Stimulated activated naive CD8-positive, alpha-beta T cell treated with anti-CD3 and anti-CD28 coated beads, Interleukin-15, Interleukin-2, amounts not matched to agents 100 ng/mL and 50 ng/mL, for 24 hours (primary cell): ENCODE results near the gene CWC25.
A peak's percentile ranks its signal among the peaks of the same experiment; 100 is the strongest.

ENCODE experiments used
- H3K27ac Mint-ChIP-seq: one replicate; pipeline ENCODE4 v1.8.0; 2021; ENCODE audit warnings: mild to moderate bottlenecking, mixed read lengths
- H3K27me3 Mint-ChIP-seq: one replicate; pipeline ENCODE4 v1.8.0; 2021; ENCODE audit warnings: mixed read lengths
- H3K36me3 Mint-ChIP-seq: one replicate; pipeline ENCODE4 v1.8.0; 2021; ENCODE audit warnings: low read depth, mixed read lengths
- H3K4me1 Mint-ChIP-seq: one replicate; pipeline ENCODE4 v1.8.0; 2021; ENCODE audit warnings: low read depth, mixed read lengths
- H3K4me3 Mint-ChIP-seq: one replicate; pipeline ENCODE4 v1.8.0; 2021; ENCODE audit warnings: mild to moderate bottlenecking, mixed read lengths
- H3K9me3 Mint-ChIP-seq: one replicate; pipeline ENCODE4 v1.8.0; 2021; ENCODE audit warnings: mixed read lengths

The CWC25 gene

GRCh38 chr17:38777641-38778250, 47.4 kb downstream of the CWC25 start:
- Mint-ChIP-seq H3K27me3 (no peaks in the 10 kb centered on the region), H3K4me1 (no peaks in the 10 kb centered on the region), H3K27ac (no peak overlapping the region), H3K36me3 (peaks cover 54% of the 10 kb centered on the region), H3K4me3 (no peak overlapping the region), H3K9me3 (no peaks in the 10 kb centered on the region)

DNA sequence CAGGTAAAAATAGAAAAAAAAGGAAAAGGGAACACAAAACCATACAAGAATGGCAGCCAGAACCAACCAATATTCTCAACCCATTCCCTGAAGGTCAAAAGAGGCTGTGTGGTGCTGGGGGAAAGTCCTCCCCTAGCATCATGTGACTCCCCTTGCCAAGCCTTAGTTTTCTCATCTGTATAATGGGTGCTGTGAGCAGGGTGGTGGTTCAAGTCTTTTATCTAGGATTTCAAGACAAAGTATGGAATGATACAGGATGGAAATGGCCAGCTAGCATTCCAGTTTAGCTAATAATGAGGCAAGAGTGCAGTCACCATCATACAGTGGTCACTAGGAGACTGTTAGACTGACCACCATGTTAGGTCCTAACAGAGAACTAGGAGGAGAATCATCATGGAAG, 51.9 kb downstream of the CWC25 start:
- H3K27ac Mint-ChIP-seq = no peak overlapping the region
- H3K4me3 Mint-ChIP-seq = no peak overlapping the region
- H3K36me3 Mint-ChIP-seq = peaks cover 59% of the 10 kb centered on the region
- H3K9me3 Mint-ChIP-seq = no peaks in the 10 kb centered on the region
- no peaks in the 10 kb centered on the region for H3K4me1 Mint-ChIP-seq
- no peaks in the 10 kb centered on the region for H3K27me3 Mint-ChIP-seq

DNA sequence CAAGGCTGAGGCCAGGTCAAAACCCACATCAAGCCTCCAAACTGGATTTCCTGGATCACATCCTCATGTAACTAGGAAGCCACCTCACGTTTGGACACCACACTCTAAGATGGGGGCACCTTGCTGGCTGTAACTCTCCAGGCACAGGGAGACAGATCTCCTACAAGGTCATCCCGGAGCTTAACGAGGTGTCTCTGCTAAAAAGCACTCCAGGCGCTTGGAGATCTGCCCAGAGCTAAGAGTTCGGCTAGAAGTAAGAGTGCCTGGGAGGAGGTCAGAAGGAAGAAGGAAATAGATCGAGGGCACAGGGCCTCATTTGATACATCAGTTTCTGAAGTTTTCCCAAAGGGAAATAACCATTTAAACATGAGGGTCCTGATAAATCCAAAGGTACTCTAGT, 56.7 kb downstream of the CWC25 start:
- H3K4me3 Mint-ChIP-seq = no peak overlapping the region
- no peaks in the 10 kb centered on the region for H3K9me3 Mint-ChIP-seq
- H3K36me3 Mint-ChIP-seq = peaks cover 78% of the 10 kb centered on the region
- H3K27ac Mint-ChIP-seq = no peak overlapping the region
- H3K27me3 Mint-ChIP-seq = no peaks in the 10 kb centered on the region
- H3K4me1 Mint-ChIP-seq = no peaks in the 10 kb centered on the region

- Mint-ChIP-seq H3K27me3 (no peaks in the 10 kb centered on the region), H3K4me3 (no peak overlapping the region), H3K27ac (no peak overlapping the region), H3K36me3 (peaks cover 80% of the 10 kb centered on the region), H3K9me3 (no peaks in the 10 kb centered on the region), H3K4me1 (no peaks in the 10 kb centered on the region)
Measured at GRCh38 chr17:38766341-38766740, 58.8 kb downstream of the CWC25 start.

GRCh38 chr17:38762231-38762630, 62.9 kb downstream of the CWC25 start:
- Mint-ChIP-seq H3K4me3 (no peak overlapping the region), H3K27ac (no peak overlapping the region), H3K9me3 (no peaks in the 10 kb centered on the region), H3K4me1 (peaks cover 3% of the 10 kb centered on the region), H3K27me3 (no peaks in the 10 kb centered on the region), H3K36me3 (peaks cover 77% of the 10 kb centered on the region)

DNA sequence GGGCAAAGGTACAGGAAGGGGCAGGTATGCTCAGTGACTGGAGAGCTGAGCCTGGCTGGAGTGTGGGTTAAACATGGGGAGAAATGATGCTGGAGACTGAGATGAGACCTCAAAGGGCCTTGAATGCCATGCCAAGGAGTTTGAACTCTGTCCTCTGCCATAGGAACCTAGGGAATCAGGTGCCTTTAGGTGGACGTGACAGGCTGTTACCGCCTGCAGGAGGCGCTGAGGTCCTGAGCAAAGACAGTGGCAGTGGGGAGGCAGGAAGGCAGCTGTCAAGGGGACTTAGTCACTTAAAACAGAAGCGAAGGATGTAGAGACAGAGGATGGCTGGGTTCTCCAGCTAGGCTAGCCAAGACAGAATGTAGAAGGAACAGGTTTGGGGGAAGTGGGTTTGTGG, 63.5 kb downstream of the CWC25 start:
- Mint-ChIP-seq H3K4me3 (no peak overlapping the region), H3K27ac (peak overlapping the region; percentile 62), H3K27me3 (no peaks in the 10 kb centered on the region), H3K9me3 (no peaks in the 10 kb centered on the region), H3K4me1 (peaks cover 3% of the 10 kb centered on the region), H3K36me3 (peaks cover 71% of the 10 kb centered on the region)

DNA sequence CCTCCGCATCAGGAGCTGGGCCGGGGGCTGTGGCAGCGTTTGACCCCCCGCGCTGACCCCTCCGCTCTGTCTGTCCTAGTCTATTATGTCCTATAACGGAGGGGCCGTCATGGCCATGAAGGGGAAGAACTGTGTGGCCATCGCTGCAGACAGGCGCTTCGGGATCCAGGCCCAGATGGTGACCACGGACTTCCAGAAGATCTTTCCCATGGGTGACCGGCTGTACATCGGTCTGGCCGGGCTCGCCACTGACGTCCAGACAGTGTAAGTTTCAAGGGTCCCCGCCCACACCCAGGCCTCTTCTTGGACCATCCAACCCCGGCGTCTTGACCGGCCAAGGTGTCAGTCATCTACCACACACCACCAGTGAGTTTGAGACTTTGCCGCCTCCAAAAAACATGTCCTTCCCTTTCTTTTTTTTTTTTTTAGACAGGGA, 72.0 kb downstream of the CWC25 start:
- Mint-ChIP-seq H3K27ac (peak overlapping the region; percentile 99), H3K27me3 (peaks cover 25% of the 10 kb centered on the region), H3K36me3 (peaks cover 30% of the 10 kb centered on the region)

GRCh38 chr17:38752308-38753070, 72.6 kb downstream of the CWC25 start, which contains the start of gene PSMB3:
TSS of gene PSMB3 (plus strand) at chr17:38752741. CDS start at chr17:38752827, 86 bp downstream.
- peak within 1 kb of the TSS; percentile 99 for H3K27ac Mint-ChIP-seq
- peak within 1 kb of the TSS; percentile 98 for H3K4me3 Mint-ChIP-seq
- H3K36me3 Mint-ChIP-seq = peaks cover 27% of the 10 kb centered on the region
- no peaks in the 10 kb centered on the region for H3K9me3 Mint-ChIP-seq
- H3K4me1 Mint-ChIP-seq = peaks cover 53% of the 10 kb centered on the region
- H3K27me3 Mint-ChIP-seq = peaks cover 25% of the 10 kb centered on the region

More for the DNA sequence above, 72.0 kb downstream of the CWC25 start:
- Mint-ChIP-seq H3K9me3 (no peaks in the 10 kb centered on the region), H3K4me1 (peaks cover 53% of the 10 kb centered on the region), H3K4me3 (peak overlapping the region; percentile 98)

- H3K27me3 Mint-ChIP-seq = peaks cover 26% of the 10 kb centered on the region
- no peaks in the 10 kb centered on the region for H3K9me3 Mint-ChIP-seq
- peak overlapping the region; percentile 98 for H3K4me3 Mint-ChIP-seq
- H3K36me3 Mint-ChIP-seq = peaks cover 27% of the 10 kb centered on the region
- H3K4me1 Mint-ChIP-seq = peaks cover 54% of the 10 kb centered on the region
- peak overlapping the region; percentile 99 for H3K27ac Mint-ChIP-seq
Measured at GRCh38 chr17:38751808-38752307, 73.3 kb downstream of the CWC25 start.

DNA sequence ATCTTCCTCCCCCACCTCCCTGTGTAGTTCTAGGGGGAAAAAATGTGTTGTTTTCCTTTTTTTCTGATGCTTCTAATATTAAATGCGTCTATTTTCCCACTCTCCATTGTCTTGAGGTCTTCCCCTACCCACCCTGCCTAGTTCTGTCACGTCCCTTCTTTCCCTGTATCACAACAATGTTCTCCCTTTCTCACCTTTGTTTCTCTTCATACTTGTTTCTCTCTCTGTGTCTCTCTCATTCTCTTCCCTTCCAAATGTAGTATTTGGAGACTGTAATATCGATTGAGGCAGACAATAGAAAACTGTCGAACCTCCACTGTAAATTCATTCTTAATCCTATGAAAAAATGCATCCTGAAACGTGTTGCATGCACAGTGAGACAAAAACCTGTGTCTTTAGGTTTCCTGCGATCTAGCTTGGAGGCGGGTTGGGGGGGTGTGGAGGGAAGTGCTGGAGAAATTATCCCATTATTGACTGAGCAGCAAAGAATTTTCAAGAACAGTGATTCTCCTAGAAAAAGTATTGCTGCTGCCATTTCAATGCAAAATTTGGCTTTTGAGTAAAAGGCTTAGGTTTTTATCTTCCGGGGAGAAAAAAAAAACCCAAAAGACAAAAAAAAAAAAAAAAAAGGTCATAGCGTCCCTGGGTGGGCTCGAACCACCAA, 73.8 kb downstream of the CWC25 start:
- Mint-ChIP-seq H3K4me1 (peaks cover 60% of the 10 kb centered on the region), H3K27me3 (peaks cover 32% of the 10 kb centered on the region), H3K27ac (peak overlapping the region; percentile 99), H3K9me3 (no peaks in the 10 kb centered on the region), H3K36me3 (peaks cover 23% of the 10 kb centered on the region), H3K4me3 (peak overlapping the region; percentile 98)
